ENCODE measurements around the gene CACNG6. TPM values are rescaled to one million over a fixed set of nuclear protein-coding genes. Genes with fewer than 3 reads are reported as not detected.

CACNG6 gene
- total RNA-seq, 4 donors from 2014 or later: not detected

DNA sequence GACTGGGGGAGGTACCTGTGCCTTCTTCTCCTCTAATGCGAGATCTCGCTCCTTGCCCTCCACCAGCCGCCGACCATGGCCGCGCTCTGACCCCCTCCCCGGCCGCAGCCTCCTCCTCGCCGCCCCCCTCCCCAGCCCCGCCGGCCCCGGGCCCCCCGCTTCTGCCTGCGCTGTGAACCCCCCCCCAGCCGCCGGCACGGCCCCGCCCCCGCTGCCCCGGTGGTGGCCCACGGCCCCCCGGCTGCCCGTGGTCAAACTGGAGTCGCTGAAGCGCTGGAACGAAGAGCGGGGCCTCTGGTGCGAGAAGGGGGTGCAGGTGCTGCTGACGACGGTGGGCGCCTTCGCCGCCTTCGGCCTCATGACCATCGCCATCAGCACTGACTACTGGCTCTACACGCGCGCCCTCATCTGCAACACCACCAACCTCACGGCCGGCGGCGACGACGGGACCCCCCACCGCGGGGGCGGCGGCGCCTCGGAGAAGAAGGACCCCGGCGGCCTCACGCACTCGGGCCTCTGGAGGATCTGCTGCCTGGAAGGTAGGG is 28.5 kb upstream of the CACNG6 start, which contains the start of gene CACNG8:
TSS of gene CACNG8 (plus strand) at position 51 of the 545 bp plus-strand sequence.
- 15% methylated on average over 5 of the region's 55 CpGs for WGBS
- no peak for TF ChIP-seq POLR2AphosphoS5 (IDR thresholded peaks at IDR 0.05)
- TF ChIP-seq, protein P1, sequence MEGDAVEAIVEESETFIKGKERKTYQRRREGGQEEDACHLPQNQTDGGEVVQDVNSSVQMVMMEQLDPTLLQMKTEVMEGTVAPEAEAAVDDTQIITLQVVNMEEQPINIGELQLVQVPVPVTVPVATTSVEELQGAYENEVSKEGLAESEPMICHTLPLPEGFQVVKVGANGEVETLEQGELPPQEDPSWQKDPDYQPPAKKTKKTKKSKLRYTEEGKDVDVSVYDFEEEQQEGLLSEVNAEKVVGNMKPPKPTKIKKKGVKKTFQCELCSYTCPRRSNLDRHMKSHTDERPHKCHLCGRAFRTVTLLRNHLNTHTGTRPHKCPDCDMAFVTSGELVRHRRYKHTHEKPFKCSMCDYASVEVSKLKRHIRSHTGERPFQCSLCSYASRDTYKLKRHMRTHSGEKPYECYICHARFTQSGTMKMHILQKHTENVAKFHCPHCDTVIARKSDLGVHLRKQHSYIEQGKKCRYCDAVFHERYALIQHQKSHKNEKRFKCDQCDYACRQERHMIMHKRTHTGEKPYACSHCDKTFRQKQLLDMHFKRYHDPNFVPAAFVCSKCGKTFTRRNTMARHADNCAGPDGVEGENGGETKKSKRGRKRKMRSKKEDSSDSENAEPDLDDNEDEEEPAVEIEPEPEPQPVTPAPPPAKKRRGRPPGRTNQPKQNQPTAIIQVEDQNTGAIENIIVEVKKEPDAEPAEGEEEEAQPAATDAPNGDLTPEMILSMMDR (IDR thresholded peaks at IDR 0.05): no peak
- no peak for TF ChIP-seq EP300 (IDR thresholded peaks at IDR 0.05)
- no peak for TF ChIP-seq POLR2A (IDR thresholded peaks at IDR 0.05; ENCODE audit: low read depth)

DNA sequence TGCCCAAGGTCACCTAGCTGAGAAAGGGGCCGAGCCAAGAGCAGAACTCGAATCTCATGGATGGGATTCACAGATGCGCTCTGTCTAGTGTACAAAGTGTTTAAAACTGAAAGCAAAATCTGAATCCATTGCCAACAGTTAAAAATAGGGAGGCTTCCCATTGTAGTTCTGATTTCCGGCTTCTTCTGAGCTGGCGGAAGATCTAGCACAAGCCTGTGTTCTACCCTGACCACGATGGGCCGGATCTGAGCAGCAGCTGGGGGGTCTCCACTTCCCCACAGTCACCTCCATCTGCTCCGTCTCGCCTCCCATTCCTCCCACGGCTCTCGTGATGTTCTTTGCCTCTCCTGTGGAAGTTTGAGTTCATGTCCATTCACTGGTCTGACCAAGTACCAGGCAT is 26.3 kb upstream of the CACNG6 start:
- Histone ChIP-seq H3K4me3 (peak overlapping the region in 2 of 4 donors; percentile 15 to 24), H3K9me3 (no peaks in the 10 kb centered on the region), H3K27ac (replicated peaks in 1 of 4) (no peak overlapping the region), H3K27me3 (peaks cover 0 to 90% (median 26%) of the 10 kb centered on the region in 4 donors), H3K4me1 (peaks cover 0 to 6% (median 5%) of the 10 kb centered on the region in 4 donors), H3K36me3 (no peaks in the 10 kb centered on the region)
- TF ChIP-seq POLR2AphosphoS5 (IDR thresholded peaks at IDR 0.05) (no peak), POLR2A (IDR thresholded peaks at IDR 0.05; ENCODE audit: low read depth) (no peak), EP300 (IDR thresholded peaks at IDR 0.05) (no peak)
- TF ChIP-seq, protein P1 (IDR thresholded peaks at IDR 0.05): no peak
- 71% methylated on average over 11 of the region's 11 CpGs for WGBS
- intact Hi-C loops (cut with DNase I): no loop called here
- no peak for DNase-seq (ENCODE audit: extremely low spot score)

More for the DNA sequence above, 28.5 kb upstream of the CACNG6 start, which contains the start of gene CACNG8:
- H3K4me3 ChIP-seq: no peak within 1 kb of the TSS
- H3K4me1 ChIP-seq: peaks cover 0 to 6% (median 5%) of the 10 kb centered on the region in 4 donors
- no peaks in the 10 kb centered on the region for H3K36me3 ChIP-seq
- DNase-seq (ENCODE audit: extremely low spot score): no peak
- H3K9me3 ChIP-seq: no peaks in the 10 kb centered on the region
- H3K27ac ChIP-seq (replicated peaks in 1 of 4): no peak within 1 kb of the TSS
- H3K27me3 ChIP-seq: peaks cover 0 to 95% (median 44%) of the 10 kb centered on the region in 4 donors
- intact Hi-C loops (cut with DNase I): no loop called here

DNA sequence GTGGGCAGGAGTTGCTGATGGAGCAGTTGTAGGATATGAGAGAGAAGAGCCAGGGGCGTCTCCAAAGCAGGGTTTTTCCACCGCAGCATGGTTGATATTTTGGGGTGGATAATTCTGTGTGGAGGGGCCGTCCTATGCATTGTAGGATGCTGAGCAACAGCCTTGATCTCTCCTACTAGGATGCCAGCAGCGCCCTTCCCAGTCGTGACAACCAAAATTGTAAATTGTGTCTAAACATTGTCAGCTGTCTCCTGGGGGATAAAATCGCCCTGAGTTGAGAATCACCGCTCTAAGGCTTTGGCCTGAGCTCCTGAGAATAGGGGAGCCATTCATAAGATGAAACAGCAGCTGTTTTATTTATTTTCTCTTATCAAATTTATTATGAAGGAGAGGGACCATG is 24.5 kb upstream of the CACNG6 start:
- H3K27ac ChIP-seq (replicated peaks in 1 of 4): no peak overlapping the region
- 62% methylated on average over 7 of the region's 7 CpGs for WGBS
- DNase-seq (ENCODE audit: extremely low spot score): no peak
- TF ChIP-seq POLR2A (IDR thresholded peaks at IDR 0.05; ENCODE audit: low read depth) (no peak), EP300 (IDR thresholded peaks at IDR 0.05) (no peak), POLR2AphosphoS5 (IDR thresholded peaks at IDR 0.05) (no peak)
- TF ChIP-seq, protein P1 (IDR thresholded peaks at IDR 0.05): no peak
- peaks cover 0 to 82% (median 11%) of the 10 kb centered on the region in 4 donors for H3K27me3 ChIP-seq
- intact Hi-C loops (cut with DNase I): no loop called here
- H3K36me3 ChIP-seq: no peaks in the 10 kb centered on the region
- peaks cover 0 to 6% (median 5%) of the 10 kb centered on the region in 4 donors for H3K4me1 ChIP-seq
- no peak overlapping the region for H3K4me3 ChIP-seq
- H3K9me3 ChIP-seq: no peaks in the 10 kb centered on the region

DNA sequence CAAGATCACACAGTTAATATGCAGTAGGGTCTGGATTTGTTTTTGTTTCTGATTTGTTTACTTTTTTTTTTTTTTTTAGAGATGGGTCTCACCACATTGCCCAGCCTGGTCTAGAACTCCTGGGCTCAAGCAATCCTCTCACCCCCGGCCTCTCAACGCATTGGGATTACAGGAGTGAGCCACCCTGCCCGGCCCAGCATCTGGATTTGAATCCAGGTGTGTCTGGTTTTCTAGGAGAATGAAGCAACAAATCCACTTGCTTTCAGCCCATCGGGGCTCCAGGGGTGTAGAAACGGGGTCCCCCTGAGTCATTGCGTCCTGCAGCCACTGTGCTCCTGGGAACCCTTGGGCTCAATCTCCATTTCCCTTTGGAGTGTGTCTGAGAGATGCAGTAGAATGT is 22.1 kb upstream of the CACNG6 start:
- peaks cover 0 to 82% (median 0%) of the 10 kb centered on the region in 4 donors for H3K27me3 ChIP-seq
- peaks cover 0 to 6% (median 0%) of the 10 kb centered on the region in 4 donors for H3K4me1 ChIP-seq
- DNase-seq (ENCODE audit: extremely low spot score): no peak

More for the DNA sequence above, 22.1 kb upstream of the CACNG6 start:
- no peak overlapping the region for H3K27ac ChIP-seq (replicated peaks in 1 of 4)
- H3K9me3 ChIP-seq: no peaks in the 10 kb centered on the region
- TF ChIP-seq EP300 (IDR thresholded peaks at IDR 0.05) (no peak), POLR2AphosphoS5 (IDR thresholded peaks at IDR 0.05) (no peak), POLR2A (IDR thresholded peaks at IDR 0.05; ENCODE audit: low read depth) (no peak)
- TF ChIP-seq, protein P1 (IDR thresholded peaks at IDR 0.05): no peak
- no peak overlapping the region for H3K4me3 ChIP-seq
- 94% methylated on average over 5 of the region's 6 CpGs for whole genome bisulfite sequencing
- H3K36me3 ChIP-seq: no peaks in the 10 kb centered on the region
- intact Hi-C loops (cut with DNase I): no loop called here
